Activated CD4-positive, CD25-positive, alpha-beta regulatory T cell treated with anti-CD3 and anti-CD28 coated beads, Interleukin-2, amount 50 U/mL, for 16 hours (primary cell): ENCODE data around the gene TAS2R1.

Experiments
- DNase-seq: peaks from one replicate; pipeline ENCODE4 v3.0.0-alpha.2; 2020; ENCODE audit warnings: low read depth, low spot score

Gene TAS2R1

GRCh38 chr5:9589049-9589835 lies 40.9 kb downstream of the TAS2R1 start:
- DNase-seq, result no peak

GRCh38 chr5:9588254-9588653 lies 41.9 kb downstream of the TAS2R1 start:
- no peak for DNase-seq

GRCh38 chr5:9587135-9587534 lies 43.0 kb downstream of the TAS2R1 start:
- DNase-seq, result no peak

- DNase-seq, result no peak
Measured at GRCh38 chr5:9582406-9582805, 47.7 kb downstream of the TAS2R1 start.
